ENCODE measurements around the gene GOLGA6B.
A peak's percentile ranks its signal among the peaks of the same experiment; 100 is the strongest.

GOLGA6B gene

DNA sequence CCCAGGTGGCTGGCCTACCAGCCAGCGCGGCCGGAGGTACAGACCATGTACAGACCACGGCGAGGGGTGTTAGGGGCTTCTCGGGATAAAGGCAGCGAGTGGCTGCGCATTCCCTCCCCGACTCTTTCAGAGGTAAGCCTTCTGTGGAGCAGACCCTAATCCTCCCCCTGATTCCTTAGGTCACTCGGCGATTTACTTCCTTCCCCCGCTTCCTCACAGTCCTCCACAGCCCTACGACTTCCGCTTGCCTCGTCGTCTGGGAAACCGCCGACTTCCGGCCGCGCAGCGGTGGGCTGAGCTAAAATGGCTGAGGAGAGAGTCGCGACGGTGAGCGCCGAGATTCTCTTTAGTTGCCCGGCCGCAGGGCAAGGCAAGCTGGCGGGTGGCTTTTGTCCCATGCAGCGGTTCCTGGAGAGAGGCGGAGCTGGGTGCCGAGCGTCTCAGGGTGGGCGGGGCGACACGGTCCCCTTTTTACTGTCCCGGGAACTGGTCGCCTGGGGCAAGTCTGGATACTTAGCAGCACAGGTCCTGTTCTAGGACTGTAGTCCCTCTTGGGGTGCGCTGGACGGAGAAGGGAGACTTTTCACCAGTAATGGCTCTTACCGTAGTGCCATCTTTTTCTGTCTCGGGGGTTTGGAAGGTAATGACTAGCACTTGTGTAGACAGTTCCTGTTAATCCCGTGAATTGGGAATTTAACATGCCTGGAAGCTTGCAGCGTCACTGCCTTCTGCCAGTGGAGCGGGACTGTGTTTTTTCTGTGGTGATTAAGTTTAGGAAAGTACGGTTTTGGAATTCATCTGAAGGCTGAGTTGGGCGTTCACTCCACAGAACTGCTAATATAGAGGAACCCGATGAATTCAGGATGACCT is 31.7 kb downstream of the GOLGA6B start, which contains the start of the genes BBS4 and HIGD2B (continued):
- TF ChIP-seq ZNF214 (tag by site-specific recombination; IDR thresholded peaks at IDR 0.05; ENCODE audit: borderline replicate concordance) (no peak), ZIC2 (tag by site-specific recombination; IDR thresholded peaks at IDR 0.05) (peak; percentile 96), ZBTB48 (tag by site-specific recombination; IDR thresholded peaks at IDR 0.05) (peak; percentile 64; the same call in 1 of the 2 replicates), HOXA7 (CRISPR knock-in tag; IDR thresholded peaks at IDR 0.05; ENCODE audit: borderline replicate concordance) (no peak), GLI4 (tag by site-specific recombination; IDR thresholded peaks at IDR 0.05) (no peak), ZNF274 (IDR thresholded peaks at IDR 0.05; ENCODE audit: low read length) (no peak), ZNF274 (tag by site-specific recombination; IDR thresholded peaks at IDR 0.05; ENCODE audit: borderline replicate concordance) (no peak), ZNF311 (tag by site-specific recombination; IDR thresholded peaks at IDR 0.05; ENCODE audit: borderline replicate concordance) (no peak), ZNF211 (tag by site-specific recombination; IDR thresholded peaks at IDR 0.05; ENCODE audit: low read depth) (no peak), KLF7 (tag by site-specific recombination; IDR thresholded peaks at IDR 0.05; ENCODE audit: borderline replicate concordance) (no peak), ZFP69B (tag by site-specific recombination; IDR thresholded peaks at IDR 0.05) (no peak), ZNF529 (tag by site-specific recombination; IDR thresholded peaks at IDR 0.05; ENCODE audit: insufficient replicate concordance) (no peak), ZNF155 (tag by site-specific recombination; IDR thresholded peaks at IDR 0.05) (no peak), YY2 (tag by site-specific recombination; IDR thresholded peaks at IDR 0.05) (peak; percentile 69), ZNF174 (tag by site-specific recombination; IDR thresholded peaks at IDR 0.05) (no peak), ZNF560 (tag by site-specific recombination; IDR thresholded peaks at IDR 0.05; ENCODE audit: borderline replicate concordance) (no peak), SALL2 (tag by site-specific recombination; IDR thresholded peaks at IDR 0.05; ENCODE audit: borderline replicate concordance) (no peak), ZNF776 (tag by site-specific recombination; IDR thresholded peaks at IDR 0.05; ENCODE audit: borderline replicate concordance) (peak; percentile 100), ZNF37A (tag by site-specific recombination; IDR thresholded peaks at IDR 0.05) (no peak), ZNF837 (tag by site-specific recombination; IDR thresholded peaks at IDR 0.05) (no peak), ZNF76 (tag by site-specific recombination; IDR thresholded peaks at IDR 0.05; ENCODE audit: borderline replicate concordance, low read depth) (0 out of 2 replicates have a peak, but pooled peaks have one; percentile 36), ZNF510 (tag by site-specific recombination; IDR thresholded peaks at IDR 0.05; ENCODE audit: insufficient replicate concordance) (no peak), ZNF600 (tag by site-specific recombination; IDR thresholded peaks at IDR 0.05) (peak; percentile 97), ZNF324 (tag by site-specific recombination; IDR thresholded peaks at IDR 0.05) (peak; percentile 67; the same call in 1 of the 2 replicates), ZNF777 (tag by site-specific recombination; IDR thresholded peaks at IDR 0.05; ENCODE audit: borderline replicate concordance) (no peak), ZNF121 (tag by site-specific recombination; IDR thresholded peaks at IDR 0.05) (peak; percentile 79), ZNF112 (tag by site-specific recombination; IDR thresholded peaks at IDR 0.05) (no peak), MYNN (tag by site-specific recombination; IDR thresholded peaks at IDR 0.05; ENCODE audit: borderline replicate concordance) (peak; percentile 88), ZNF335 (tag by site-specific recombination; conservative IDR thresholded peaks at IDR 0.05) (peak; percentile 65), ZNF768 (tag by site-specific recombination; IDR thresholded peaks at IDR 0.05) (no peak)
- TF ChIP-seq, protein P1, sequence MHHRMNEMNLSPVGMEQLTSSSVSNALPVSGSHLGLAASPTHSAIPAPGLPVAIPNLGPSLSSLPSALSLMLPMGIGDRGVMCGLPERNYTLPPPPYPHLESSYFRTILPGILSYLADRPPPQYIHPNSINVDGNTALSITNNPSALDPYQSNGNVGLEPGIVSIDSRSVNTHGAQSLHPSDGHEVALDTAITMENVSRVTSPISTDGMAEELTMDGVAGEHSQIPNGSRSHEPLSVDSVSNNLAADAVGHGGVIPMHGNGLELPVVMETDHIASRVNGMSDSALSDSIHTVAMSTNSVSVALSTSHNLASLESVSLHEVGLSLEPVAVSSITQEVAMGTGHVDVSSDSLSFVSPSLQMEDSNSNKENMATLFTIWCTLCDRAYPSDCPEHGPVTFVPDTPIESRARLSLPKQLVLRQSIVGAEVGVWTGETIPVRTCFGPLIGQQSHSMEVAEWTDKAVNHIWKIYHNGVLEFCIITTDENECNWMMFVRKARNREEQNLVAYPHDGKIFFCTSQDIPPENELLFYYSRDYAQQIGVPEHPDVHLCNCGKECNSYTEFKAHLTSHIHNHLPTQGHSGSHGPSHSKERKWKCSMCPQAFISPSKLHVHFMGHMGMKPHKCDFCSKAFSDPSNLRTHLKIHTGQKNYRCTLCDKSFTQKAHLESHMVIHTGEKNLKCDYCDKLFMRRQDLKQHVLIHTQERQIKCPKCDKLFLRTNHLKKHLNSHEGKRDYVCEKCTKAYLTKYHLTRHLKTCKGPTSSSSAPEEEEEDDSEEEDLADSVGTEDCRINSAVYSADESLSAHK (tag by site-specific recombination; IDR thresholded peaks at IDR 0.05) = no peak
- TF ChIP-seq, protein P2, sequence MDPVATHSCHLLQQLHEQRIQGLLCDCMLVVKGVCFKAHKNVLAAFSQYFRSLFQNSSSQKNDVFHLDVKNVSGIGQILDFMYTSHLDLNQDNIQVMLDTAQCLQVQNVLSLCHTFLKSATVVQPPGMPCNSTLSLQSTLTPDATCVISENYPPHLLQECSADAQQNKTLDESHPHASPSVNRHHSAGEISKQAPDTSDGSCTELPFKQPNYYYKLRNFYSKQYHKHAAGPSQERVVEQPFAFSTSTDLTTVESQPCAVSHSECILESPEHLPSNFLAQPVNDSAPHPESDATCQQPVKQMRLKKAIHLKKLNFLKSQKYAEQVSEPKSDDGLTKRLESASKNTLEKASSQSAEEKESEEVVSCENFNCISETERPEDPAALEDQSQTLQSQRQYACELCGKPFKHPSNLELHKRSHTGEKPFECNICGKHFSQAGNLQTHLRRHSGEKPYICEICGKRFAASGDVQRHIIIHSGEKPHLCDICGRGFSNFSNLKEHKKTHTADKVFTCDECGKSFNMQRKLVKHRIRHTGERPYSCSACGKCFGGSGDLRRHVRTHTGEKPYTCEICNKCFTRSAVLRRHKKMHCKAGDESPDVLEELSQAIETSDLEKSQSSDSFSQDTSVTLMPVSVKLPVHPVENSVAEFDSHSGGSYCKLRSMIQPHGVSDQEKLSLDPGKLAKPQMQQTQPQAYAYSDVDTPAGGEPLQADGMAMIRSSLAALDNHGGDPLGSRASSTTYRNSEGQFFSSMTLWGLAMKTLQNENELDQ (tag by site-specific recombination; IDR thresholded peaks at IDR 0.05; ENCODE audit: low read depth) = no peak
- TF ChIP-seq, protein P3, sequence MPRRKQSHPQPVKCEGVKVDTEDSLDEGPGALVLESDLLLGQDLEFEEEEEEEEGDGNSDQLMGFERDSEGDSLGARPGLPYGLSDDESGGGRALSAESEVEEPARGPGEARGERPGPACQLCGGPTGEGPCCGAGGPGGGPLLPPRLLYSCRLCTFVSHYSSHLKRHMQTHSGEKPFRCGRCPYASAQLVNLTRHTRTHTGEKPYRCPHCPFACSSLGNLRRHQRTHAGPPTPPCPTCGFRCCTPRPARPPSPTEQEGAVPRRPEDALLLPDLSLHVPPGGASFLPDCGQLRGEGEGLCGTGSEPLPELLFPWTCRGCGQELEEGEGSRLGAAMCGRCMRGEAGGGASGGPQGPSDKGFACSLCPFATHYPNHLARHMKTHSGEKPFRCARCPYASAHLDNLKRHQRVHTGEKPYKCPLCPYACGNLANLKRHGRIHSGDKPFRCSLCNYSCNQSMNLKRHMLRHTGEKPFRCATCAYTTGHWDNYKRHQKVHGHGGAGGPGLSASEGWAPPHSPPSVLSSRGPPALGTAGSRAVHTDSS (tag by site-specific recombination; IDR thresholded peaks at IDR 0.05) = peak; percentile 17; the same call in 1 of the 2 replicates

All from HEK293 (cell line).